Left ventricle myocardium inferior (tissue), 1 donor: Measurements from ENCODE around the gene TFG. TPM values are rescaled to one million over a fixed set of nuclear protein-coding genes. Genes with fewer than 3 reads are reported as not detected.

Experiments used
- DNase-seq: peaks from one replicate; pipeline ENCODE4 v3.0.0-alpha.2; 2020
- H3K27ac ChIP-seq: fragments of 200-600 bp; replicated peaks from 2 replicates; pipeline ENCODE4 v1.8.0; 2021
- H3K27me3 ChIP-seq: fragments of 200-600 bp; 2 replicates; pipeline ENCODE4 v1.8.0; 2021; ENCODE audit warnings: low read depth
- H3K36me3 ChIP-seq: fragments of 200-600 bp; 2 replicates; pipeline ENCODE4 v1.8.0; 2021
- H3K4me1 ChIP-seq: fragments of 200-600 bp; 2 replicates; pipeline ENCODE4 v1.8.0; 2021
- H3K4me3 ChIP-seq: fragments of 200-600 bp; 2 replicates; pipeline ENCODE4 v1.8.0; 2021; ENCODE audit warnings: mild to moderate bottlenecking, moderate library complexity
- H3K9me3 ChIP-seq: fragments of 200-600 bp; replicated peaks from 2 replicates; pipeline ENCODE4 v1.8.0; 2021
- intact Hi-C: fragments of 100-400 bp; cut with micrococcal nuclease; formaldehyde crosslinking; loops from one replicate; pipeline ENCODE4 v1.11.0; 2022
- total RNA-seq: library from RNA; stranded (reverse); fragmentation: NEBNext Ultra II Directional; extraction: Animal tissue kit (Norgen Biotek cat#: 25700); gene quantifications from one replicate; pipeline ENCODE4 v1.2.1, GENCODE V29; 2021
- TF ChIP-seq, protein P1 (sequence below): fragments of 200-600 bp; IDR thresholded peaks from 2 replicates; pipeline ENCODE4 v1.8.0; 2021; ENCODE audit warnings: antibody characterized with exemption, mild to moderate bottlenecking, borderline replicate concordance
- donor health status: DM: no; HTN: yes; CAD: no; lungs with severe emphysema.

The TFG gene
- total RNA-seq, 1 donor from 2014 or later = 114 TPM

DNA sequence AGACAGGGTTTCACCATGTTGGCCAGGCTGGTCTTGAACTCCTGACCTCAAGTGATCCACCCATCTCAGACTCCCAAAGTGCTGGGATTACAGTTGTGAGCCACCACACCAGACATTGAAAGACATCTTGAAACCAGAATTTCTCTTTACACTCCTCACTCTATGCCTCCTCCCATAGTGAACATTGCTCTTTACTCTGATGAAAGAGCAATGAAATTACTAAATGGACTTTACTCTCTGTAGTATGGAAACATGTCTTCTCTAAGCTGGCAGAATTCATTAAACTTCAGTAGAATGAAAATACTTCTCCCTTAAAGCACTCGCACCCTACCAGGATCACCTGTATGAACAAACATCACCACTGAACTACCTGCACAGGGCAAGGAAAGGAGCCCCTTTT lies 27.8 kb upstream of the TFG start:
- Histone ChIP-seq H3K27me3 (no peaks in the 10 kb centered on the region), H3K4me1 (no peaks in the 10 kb centered on the region), H3K9me3 (peaks cover 8% of the 10 kb centered on the region), H3K27ac (no peak overlapping the region), H3K4me3 (no peak overlapping the region), H3K36me3 (no peaks in the 10 kb centered on the region)
- no peak for DNase-seq
- intact Hi-C loops = no loop called here
- TF ChIP-seq, protein P1, sequence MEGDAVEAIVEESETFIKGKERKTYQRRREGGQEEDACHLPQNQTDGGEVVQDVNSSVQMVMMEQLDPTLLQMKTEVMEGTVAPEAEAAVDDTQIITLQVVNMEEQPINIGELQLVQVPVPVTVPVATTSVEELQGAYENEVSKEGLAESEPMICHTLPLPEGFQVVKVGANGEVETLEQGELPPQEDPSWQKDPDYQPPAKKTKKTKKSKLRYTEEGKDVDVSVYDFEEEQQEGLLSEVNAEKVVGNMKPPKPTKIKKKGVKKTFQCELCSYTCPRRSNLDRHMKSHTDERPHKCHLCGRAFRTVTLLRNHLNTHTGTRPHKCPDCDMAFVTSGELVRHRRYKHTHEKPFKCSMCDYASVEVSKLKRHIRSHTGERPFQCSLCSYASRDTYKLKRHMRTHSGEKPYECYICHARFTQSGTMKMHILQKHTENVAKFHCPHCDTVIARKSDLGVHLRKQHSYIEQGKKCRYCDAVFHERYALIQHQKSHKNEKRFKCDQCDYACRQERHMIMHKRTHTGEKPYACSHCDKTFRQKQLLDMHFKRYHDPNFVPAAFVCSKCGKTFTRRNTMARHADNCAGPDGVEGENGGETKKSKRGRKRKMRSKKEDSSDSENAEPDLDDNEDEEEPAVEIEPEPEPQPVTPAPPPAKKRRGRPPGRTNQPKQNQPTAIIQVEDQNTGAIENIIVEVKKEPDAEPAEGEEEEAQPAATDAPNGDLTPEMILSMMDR = no peak

DNA sequence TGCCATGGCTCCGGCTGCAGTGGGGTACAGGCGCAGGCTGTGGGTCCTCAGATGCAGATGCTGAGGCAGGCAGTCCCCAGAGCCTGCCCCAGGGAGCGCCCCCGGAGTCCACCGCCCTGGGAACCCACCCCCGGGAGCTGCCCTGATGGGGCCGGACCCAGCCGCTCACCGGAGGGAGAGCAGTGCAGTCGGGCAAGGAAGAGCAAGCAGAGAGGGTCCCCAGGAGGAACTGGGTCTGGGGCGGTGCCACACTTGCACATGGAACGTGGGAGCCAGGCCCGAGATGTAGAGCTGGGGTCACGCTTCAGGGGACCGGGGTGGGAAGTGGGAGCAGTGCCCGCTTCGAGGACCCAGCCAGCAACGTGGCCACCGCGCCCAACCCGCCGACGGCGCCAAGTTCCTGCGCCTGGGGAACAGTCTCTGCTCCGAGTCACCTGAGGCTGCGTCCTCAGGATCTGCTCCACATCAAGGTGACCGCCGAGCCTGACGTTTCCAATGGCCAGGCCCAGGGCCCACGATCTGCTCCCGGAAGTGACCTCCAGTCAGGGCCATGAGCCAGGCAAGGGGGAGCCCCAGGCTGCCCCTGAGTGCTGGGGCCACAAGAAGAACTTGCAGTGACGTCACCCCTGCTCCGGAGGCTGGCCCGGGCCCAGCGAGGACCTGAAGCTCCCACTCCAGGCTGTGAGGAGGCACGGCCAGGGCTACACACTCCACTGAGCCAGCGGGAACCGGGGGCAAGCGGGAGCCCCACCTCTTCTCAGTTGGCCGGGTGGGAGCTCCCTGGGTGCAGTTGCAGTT lies 27.0 kb upstream of the TFG start:
- intact Hi-C loops = no loop called here
- Histone ChIP-seq H3K9me3 (peaks cover 8% of the 10 kb centered on the region), H3K27ac (no peak overlapping the region), H3K4me3 (peak overlapping the region; percentile 49), H3K4me1 (no peaks in the 10 kb centered on the region), H3K36me3 (no peaks in the 10 kb centered on the region), H3K27me3 (no peaks in the 10 kb centered on the region)
- TF ChIP-seq, protein P1 = no peak
- DNase-seq = peak; percentile 28

DNA sequence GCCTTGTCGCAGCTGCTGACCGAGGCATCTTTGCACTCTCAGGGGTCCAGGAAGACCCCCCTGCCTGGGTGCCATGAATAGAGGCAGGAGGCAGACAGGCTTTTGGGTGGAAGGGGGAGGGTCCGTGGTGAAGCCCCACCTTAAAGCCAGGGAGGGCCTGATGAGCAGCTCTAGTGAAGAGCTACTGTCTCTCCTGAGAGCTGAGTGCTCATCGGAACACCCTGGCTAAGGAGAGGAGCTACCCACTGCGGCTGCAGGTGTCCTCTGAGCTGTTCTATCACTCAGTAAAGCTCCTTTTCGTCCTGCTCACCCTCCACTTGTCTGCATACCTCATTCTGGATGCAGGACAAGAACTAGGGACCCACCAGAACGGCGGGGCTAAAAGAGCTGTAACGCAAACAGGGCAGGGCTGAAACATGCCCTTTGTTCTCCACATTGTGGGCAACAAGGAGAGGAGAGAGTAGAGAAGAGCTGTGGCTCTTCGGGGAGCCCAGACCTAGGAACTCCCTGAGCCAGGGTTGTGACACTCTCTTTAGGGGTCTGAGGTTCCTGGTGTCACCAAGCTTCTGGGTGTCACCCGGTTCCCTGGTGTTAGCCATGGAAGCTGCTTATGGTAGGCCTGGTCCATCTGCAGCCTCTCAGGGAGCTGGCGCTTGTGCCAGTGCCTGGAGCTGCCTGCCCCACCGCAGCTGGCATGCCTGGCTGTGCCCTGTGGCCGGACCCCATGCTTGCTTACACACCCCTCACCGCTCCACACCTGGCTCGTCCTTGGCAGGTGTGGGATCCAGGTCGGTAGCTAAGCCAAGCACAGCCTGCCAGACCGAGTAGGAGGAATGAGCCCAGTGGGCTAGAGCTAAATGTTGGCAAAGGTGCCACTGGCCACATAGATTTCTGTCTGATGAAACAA lies 26.2 kb upstream of the TFG start:
- no peaks in the 10 kb centered on the region for H3K4me1 ChIP-seq
- no peaks in the 10 kb centered on the region for H3K9me3 ChIP-seq
- H3K27me3 ChIP-seq = no peaks in the 10 kb centered on the region
- H3K4me3 ChIP-seq = peak overlapping the region; percentile 49
- no peak for DNase-seq
- H3K36me3 ChIP-seq = no peaks in the 10 kb centered on the region
- TF ChIP-seq, protein P1 = no peak
- H3K27ac ChIP-seq = no peak overlapping the region
- intact Hi-C loops = no loop called here

DNA sequence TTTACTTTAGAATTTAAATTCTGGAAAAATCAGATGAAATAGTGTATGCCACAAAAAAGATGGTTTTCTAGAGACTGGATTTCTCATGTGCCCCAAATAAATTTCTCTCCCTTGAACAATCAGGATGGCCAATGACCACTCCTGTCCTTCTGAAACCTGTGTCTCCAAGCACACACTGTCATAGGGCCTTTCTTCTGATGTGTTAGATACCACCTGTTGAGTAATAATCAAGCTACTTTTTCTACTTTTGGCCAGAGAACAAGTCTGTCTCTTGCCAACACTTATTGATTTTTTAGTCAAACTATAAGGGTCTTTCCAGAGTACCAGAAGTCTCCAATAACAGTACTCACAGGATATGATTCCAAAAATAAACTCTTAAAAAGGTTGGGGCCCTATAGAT lies 16.1 kb upstream of the TFG start:
- no peak overlapping the region for H3K27ac ChIP-seq
- no peaks in the 10 kb centered on the region for H3K9me3 ChIP-seq
- TF ChIP-seq, protein P1 = no peak
- DNase-seq = no peak
- no peaks in the 10 kb centered on the region for H3K4me1 ChIP-seq
- no peak overlapping the region for H3K4me3 ChIP-seq
- no peaks in the 10 kb centered on the region for H3K36me3 ChIP-seq
- H3K27me3 ChIP-seq = peaks cover 43% of the 10 kb centered on the region
- intact Hi-C loops = no loop called here

DNA sequence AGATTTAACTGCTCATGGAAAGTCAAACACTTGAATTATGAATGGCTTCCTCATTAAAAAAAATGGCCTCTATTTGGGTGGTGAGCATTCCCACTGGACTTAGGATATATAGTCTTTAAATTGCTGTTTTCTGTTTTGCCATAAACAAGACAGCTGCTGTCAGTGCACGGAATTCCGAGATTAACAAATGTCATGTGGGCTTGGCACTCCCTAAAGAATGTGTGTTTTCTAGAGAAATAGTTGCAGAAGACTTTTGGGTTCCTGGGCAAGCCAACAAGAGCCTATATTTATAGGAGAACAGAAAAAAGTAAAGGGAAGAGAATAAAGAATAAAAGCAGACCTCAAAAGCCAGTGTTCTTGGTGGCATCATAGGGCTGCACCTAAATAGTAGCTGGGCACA lies 13.6 kb upstream of the TFG start:
- intact Hi-C loops = no loop called here
- H3K4me1 ChIP-seq = no peaks in the 10 kb centered on the region
- H3K9me3 ChIP-seq = no peaks in the 10 kb centered on the region
- no peak overlapping the region for H3K27ac ChIP-seq
- H3K27me3 ChIP-seq = peaks cover 43% of the 10 kb centered on the region
- no peak overlapping the region for H3K4me3 ChIP-seq
- no peaks in the 10 kb centered on the region for H3K36me3 ChIP-seq
- TF ChIP-seq, protein P1 = no peak
- DNase-seq = no peak
